GM23248 (cell line): ENCODE data around the gene RPF1. TPM values are rescaled to one million over a fixed set of nuclear protein-coding genes. Genes with fewer than 3 reads are reported as not detected.
A peak's percentile ranks its signal among the peaks of the same experiment; 100 is the strongest.
"Not testable (repeated sequence)": the region's sequence is repeated elsewhere in the genome, so short reads cannot be mapped to it uniquely, and the experiment has no call there.

Experiments
- DNase-seq: peaks from one replicate; pipeline ENCODE4 v3.0.0-alpha.2; 2015
- H2AFZ ChIP-seq: fragments of 200-600 bp; sonication (generic); 2 replicates; pipeline ENCODE4 v1.6.1; 2016; ENCODE audit warnings: antibody characterized with exemption
- H3F3A ChIP-seq: fragments of 200-600 bp; sonication (generic); 2 replicates; pipeline ENCODE4 v1.6.1; 2016; ENCODE audit warnings: mild to moderate bottlenecking, antibody characterized with exemption, mixed run types; ENCODE audit not compliant: insufficient read depth
- H3K27ac ChIP-seq: fragments of 200-600 bp; sonication (generic); 2 replicates; pipeline ENCODE4 v1.5.1; 2016; ENCODE audit warnings: mild to moderate bottlenecking
- H3K27me3 ChIP-seq: fragments of 200-600 bp; sonication (generic); replicated peaks from 2 replicates; pipeline ENCODE4 v1.6.1; 2016; ENCODE audit warnings: mild to moderate bottlenecking; ENCODE audit not compliant: insufficient read depth
- H3K36me3 ChIP-seq: fragments of 200-600 bp; sonication (generic); 2 replicates; pipeline ENCODE4 v1.6.1; 2016; ENCODE audit warnings: low read depth, mild to moderate bottlenecking
- H3K4me1 ChIP-seq: fragments of 200-600 bp; sonication (generic); 2 replicates; pipeline ENCODE4 v1.6.1; 2016; ENCODE audit warnings: mild to moderate bottlenecking; ENCODE audit not compliant: insufficient read depth
- H3K4me2 ChIP-seq: fragments of 200-600 bp; sonication (generic); one replicate; pipeline ENCODE4 v1.6.1; 2016; ENCODE audit warnings: mild to moderate bottlenecking; ENCODE audit not compliant: unreplicated experiment
- H3K4me3 ChIP-seq: fragments of 200-600 bp; sonication (generic); 2 replicates; pipeline ENCODE4 v1.5.1; 2016; ENCODE audit warnings: mild to moderate bottlenecking
- H3K79me2 ChIP-seq: fragments of 200-600 bp; sonication (generic); 2 replicates; pipeline ENCODE4 v1.6.1; 2016; ENCODE audit warnings: mild to moderate bottlenecking; ENCODE audit not compliant: insufficient read depth
- H3K9ac ChIP-seq: fragments of 200-600 bp; sonication (generic); 2 replicates; pipeline ENCODE4 v1.6.1; 2016; ENCODE audit warnings: mild to moderate bottlenecking
- H3K9me2 ChIP-seq: fragments of 200-600 bp; sonication (generic); 2 replicates; pipeline ENCODE4 v1.6.1; 2016; ENCODE audit warnings: mixed run types, mild to moderate bottlenecking, moderate library complexity; ENCODE audit not compliant: insufficient read depth
- H3K9me3 ChIP-seq: fragments of 200-600 bp; sonication (generic); one replicate; pipeline ENCODE4 v1.6.1; 2017; ENCODE audit warnings: low read depth
- H4K20me1 ChIP-seq: fragments of 200-600 bp; sonication (generic); 2 replicates; pipeline ENCODE4 v1.6.0; 2016; ENCODE audit not compliant: insufficient read depth
- EZH2 ChIP-seq: fragments of 200-600 bp; sonication (generic); IDR thresholded peaks from 2 replicates; pipeline ENCODE4 v1.6.1; 2018; ENCODE audit warnings: antibody characterized with exemption, mild to moderate bottlenecking; ENCODE audit not compliant: insufficient read depth, poor library complexity, severe bottlenecking
- EZH2phosphoT487 ChIP-seq: fragments of 200-600 bp; sonication (generic); IDR thresholded peaks from 2 replicates; pipeline ENCODE4 v1.6.1; 2018; ENCODE audit warnings: antibody characterized with exemption, moderate library complexity, mild to moderate bottlenecking, low read depth; ENCODE audit not compliant: insufficient read depth
- WGBS, 2 experiments: methylation state at CpG; one replicate each; pipeline ENCODE4 v1.1.6; 2015 to 2017; ENCODE audit warnings: low lambda C conversion rate in 2 of 2, low coverage in 1 of 2; ENCODE audit errors: missing lambda C conversion rate in 2 of 2; 5-methylcytosine and 5-hydroxymethylcytosine counted together
- in situ Hi-C: fragments of 300-500 bp; cut with MboI; formaldehyde crosslinking; loops from 2 replicates; pipeline ENCODE4 v1.15.0; 2020
- polyA plus RNA-seq: library from polyadenylated mRNA; unstranded; fragments of >200 nt; fragmentation: Nextera tagmentation; extraction: Ambion mirVana; gene quantifications from 2 replicates; pipeline ENCODE4 v1.2.1, GENCODE V29; 2016
- total RNA-seq: library from RNA; depleted of rRNA; stranded (reverse); fragments of >200 nt; shearing (Covaris generic); gene quantifications from 2 replicates; pipeline ENCODE4 v1.2.3, GENCODE V29; 2014

The RPF1 gene
- total and polyA plus RNA-seq, 2 experiments from 2014 or later, result 29.6 to 33.0 TPM

GRCh38 chr1:84434081-84434769, 44.8 kb upstream of the RPF1 start:
- in situ Hi-C loops, result loop anchor here (10.0 kb wide), 2 partner anchors 279 to 509 kb away; no protein-coding TSS in a partner anchor
- Histone ChIP-seq H2AFZ (no peak overlapping the region), H3K4me2 (no peak overlapping the region)

DNA sequence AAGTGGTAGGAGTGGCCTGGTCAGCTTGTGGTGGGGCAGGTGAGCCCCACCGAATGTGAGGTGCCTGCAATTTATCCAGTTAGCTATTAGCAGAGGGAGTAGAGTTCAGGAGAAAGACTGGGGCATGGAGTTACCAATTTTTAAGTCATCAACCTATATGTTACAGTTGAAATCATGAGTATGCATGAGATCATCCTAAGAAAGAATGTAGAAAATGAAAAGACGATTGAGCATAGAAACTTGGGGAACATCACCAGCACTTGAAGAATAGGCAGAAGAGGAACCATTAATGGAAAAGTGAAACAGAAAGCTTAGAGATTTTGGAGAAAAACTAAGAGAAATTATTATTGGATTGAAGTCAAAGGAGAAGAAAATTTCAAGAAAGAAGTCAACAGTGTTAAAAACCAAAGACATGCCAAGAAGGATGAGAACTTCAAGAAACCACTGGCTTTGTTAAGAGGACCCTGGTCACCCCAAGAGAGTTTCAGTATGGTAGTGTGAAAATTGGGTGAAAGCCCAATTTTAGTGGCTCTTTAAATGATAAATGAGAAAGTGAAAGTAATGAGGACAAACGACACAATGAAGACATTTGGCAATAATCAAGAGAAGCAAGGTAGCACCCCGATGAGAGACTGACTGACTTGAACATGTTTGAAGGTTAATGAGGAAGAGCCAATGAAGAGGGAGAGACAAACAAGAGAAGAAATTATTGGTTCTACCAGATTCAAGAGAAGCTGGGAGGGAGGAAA, 44.1 kb upstream of the RPF1 start:
- Histone ChIP-seq H3K9me3 (no peaks in the 10 kb centered on the region), H4K20me1 (no peaks in the 10 kb centered on the region), H3K79me2 (no peaks in the 10 kb centered on the region), H3K4me1 (peaks cover 9% of the 10 kb centered on the region; the same call in 1 of the 2 replicates), H3K4me3 (no peak overlapping the region), H2AFZ (peak overlapping the region; percentile 30; the same call in 1 of the 2 replicates), H3K9me2 (no peaks in the 10 kb centered on the region), H3K4me2 (peak overlapping the region; percentile 12), H3K9ac (no peak overlapping the region), H3K36me3 (no peaks in the 10 kb centered on the region), H3F3A (no peaks in the 10 kb centered on the region), H3K27ac (no peak overlapping the region), H3K27me3 (no peaks in the 10 kb centered on the region)
- TF ChIP-seq EZH2, result no peak
- TF ChIP-seq EZH2phosphoT487, result no peak
- DNase-seq, result peak; percentile 14
- in situ Hi-C loops, result loop anchor here (10.0 kb wide), 2 partner anchors 280 to 510 kb away; no protein-coding TSS in a partner anchor
- 24 to 31% methylated on average over 4 of the region's 4 CpGs for WGBS, 2 experiments

More at GRCh38 chr1:84434081-84434769, 44.8 kb upstream of the RPF1 start:
- H3K27me3 ChIP-seq, result no peaks in the 10 kb centered on the region
- no peak overlapping the region for H3K9ac ChIP-seq
- no peaks in the 10 kb centered on the region for H3K36me3 ChIP-seq
- no peaks in the 10 kb centered on the region for H3F3A ChIP-seq
- H4K20me1 ChIP-seq, result no peaks in the 10 kb centered on the region
- H3K9me3 ChIP-seq, result no peaks in the 10 kb centered on the region
- H3K4me1 ChIP-seq, result peaks cover 9% of the 10 kb centered on the region; the same call in 1 of the 2 replicates
- no peaks in the 10 kb centered on the region for H3K79me2 ChIP-seq
- TF ChIP-seq EZH2phosphoT487 (no peak), EZH2 (no peak)
- no peaks in the 10 kb centered on the region for H3K9me2 ChIP-seq
- WGBS, 2 experiments, result 62 to 74% methylated on average over 5 to 6 of the region's 6 CpGs
- no peak for DNase-seq
- no peak overlapping the region for H3K4me3 ChIP-seq
- H3K27ac ChIP-seq, result no peak overlapping the region

GRCh38 chr1:84436876-84437655, 42.0 kb upstream of the RPF1 start:
- H3K9ac ChIP-seq, result no peak overlapping the region
- TF ChIP-seq EZH2phosphoT487 (no peak), EZH2 (no peak)
- H3K9me3 ChIP-seq, result no peaks in the 10 kb centered on the region
- no peaks in the 10 kb centered on the region for H3K36me3 ChIP-seq
- DNase-seq, result no peak
- peak overlapping the region; percentile 2; the same call in 1 of the 2 replicates for H2AFZ ChIP-seq
- H3K27me3 ChIP-seq, result no peaks in the 10 kb centered on the region
- 85 to 86% methylated on average over 5 of the region's 5 CpGs for WGBS, 2 experiments
- H3F3A ChIP-seq, result no peaks in the 10 kb centered on the region
- H3K27ac ChIP-seq, result no peak overlapping the region
- peaks cover 9% of the 10 kb centered on the region; the same call in 1 of the 2 replicates for H3K4me1 ChIP-seq
- no peaks in the 10 kb centered on the region for H4K20me1 ChIP-seq
- in situ Hi-C loops, result loop anchor here (10.0 kb wide), 2 partner anchors 282 to 512 kb away; no protein-coding TSS in a partner anchor
- H3K4me2 ChIP-seq, result no peak overlapping the region
- H3K79me2 ChIP-seq, result no peaks in the 10 kb centered on the region
- no peaks in the 10 kb centered on the region for H3K9me2 ChIP-seq
- no peak overlapping the region for H3K4me3 ChIP-seq

DNA sequence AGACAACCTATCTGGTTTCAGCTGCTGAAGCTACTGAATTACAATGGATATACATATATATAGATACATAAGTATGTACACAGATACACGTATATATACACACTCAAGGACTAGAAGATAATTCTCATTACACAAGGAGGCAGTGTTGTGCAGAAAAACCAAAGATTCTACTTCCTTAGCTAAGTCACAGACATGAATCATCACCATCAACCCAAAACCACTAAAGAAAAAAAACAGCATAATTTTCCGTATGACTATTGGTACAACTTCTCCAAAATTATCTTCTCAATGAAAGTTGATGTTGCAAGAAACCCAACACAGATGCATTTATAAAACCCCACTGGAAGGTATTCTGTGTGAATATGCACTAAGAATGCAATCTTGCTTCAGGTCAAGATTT, 36.8 kb upstream of the RPF1 start:
- Histone ChIP-seq H3K9me2 (no peaks in the 10 kb centered on the region), H3K79me2 (no peaks in the 10 kb centered on the region), H3K27ac (0 out of 2 replicates have a peak overlapping the region, but pooled peaks have one; percentile 13), H3K4me2 (no peak overlapping the region), H4K20me1 (no peaks in the 10 kb centered on the region), H3K27me3 (no peaks in the 10 kb centered on the region), H3K9ac (no peak overlapping the region), H3K4me1 (peaks cover 11% of the 10 kb centered on the region), H3K9me3 (no peaks in the 10 kb centered on the region), H3F3A (peaks cover 7% of the 10 kb centered on the region; the same call in 1 of the 2 replicates), H3K36me3 (no peaks in the 10 kb centered on the region), H3K4me3 (no peak overlapping the region), H2AFZ (0 out of 2 replicates have a peak overlapping the region, but pooled peaks have one; percentile 16)
- in situ Hi-C loops, result loop anchor here (5.0 to 10.0 kb wide), 2 partner anchors 160 to 333 kb away; no protein-coding TSS in a partner anchor
- peak; percentile 93 for DNase-seq
- TF ChIP-seq EZH2 (no peak), EZH2phosphoT487 (no peak)
- WGBS, 2 experiments, result 0 to 1% methylated on average over 2 of the region's 2 CpGs

GRCh38 chr1:84442747-84443646, 36.1 kb upstream of the RPF1 start:
- not testable (repeated sequence) for H3K4me2 ChIP-seq, H3K79me2 ChIP-seq, H3K9me2 ChIP-seq, H3F3A ChIP-seq, DNase-seq, H3K27me3 ChIP-seq, H3K36me3 ChIP-seq, H3K9me3 ChIP-seq, H4K20me1 ChIP-seq, H3K9ac ChIP-seq, H3K4me3 ChIP-seq
- 0 out of 2 replicates have a peak overlapping the region, but pooled peaks have one; percentile 29 for H2AFZ ChIP-seq
- WGBS, 2 experiments, result 76% methylated on average over 7 of the region's 7 CpGs
- H3K27ac ChIP-seq, result 0 out of 2 replicates have a peak overlapping the region, but pooled peaks have one; percentile 13
- H3K4me1 ChIP-seq, result peaks cover 11% of the 10 kb centered on the region
- in situ Hi-C loops, result loop anchor here (5.0 to 10.0 kb wide), 2 partner anchors 159 to 332 kb away; no protein-coding TSS in a partner anchor
